Endothelial cell of umbilical vein (primary cell): ENCODE measurements around the gene USP47. TPM values are rescaled to one million over a fixed set of nuclear protein-coding genes. Genes with fewer than 3 reads are reported as not detected.

Experiments used
- BruUV-seq: library from RNA; stranded (reverse); fragments of 400-500 nt; replicated peaks from 2 replicates; lab custom pipeline; 2021; lab: Mats Ljungman, UMichigan
- CTCF ChIA-PET: fragments of 300-600, 350-600 bp; sonication (Branson Sonifier 250); formaldehyde crosslinking; loops from one replicate; lab custom pipeline; 2021; ENCODE audit warnings: antibody characterized with exemption, inconsistent platforms; lab: Charles Lee
- POLR2A ChIA-PET: fragments of 300-600, 350-600 bp; sonication (Branson Sonifier 250); formaldehyde crosslinking; loops from one replicate; lab custom pipeline; 2021; ENCODE audit warnings: antibody characterized with exemption, inconsistent platforms; lab: Charles Lee
- DNase-seq: peaks from one replicate; pipeline ENCODE4 v3.0.0-alpha.2; 2011; ENCODE audit warnings: low read depth, low spot score
- FAIRE-seq: peaks from 2 replicates; lab custom pipeline; 2011; peaks lifted over from hg19 to GRCh38; lab: Jason Lieb, UNC
- H2AFZ ChIP-seq: 2 replicates; pipeline ENCODE4 v1.6.0; 2012; ENCODE audit warnings: low read depth, low read length, control low read depth, inconsistent platforms
- H3K27ac ChIP-seq: 2 replicates; pipeline ENCODE4 v1.5.1; 2011; ENCODE audit warnings: low read depth, mild to moderate bottlenecking, control low read depth, low read length, moderate library complexity; ENCODE audit not compliant: insufficient read depth
- H3K27me3 ChIP-seq, 2 experiments: 2 replicates each; pipeline versions ENCODE4 v1.6.0 to v1.6.1; 2011; ENCODE audit warnings: low read length in 2 of 2, mixed read lengths in 1 of 2; ENCODE audit not compliant: control insufficient read depth in 2 of 2, insufficient read depth in 2 of 2
- H3K36me3 ChIP-seq, 2 experiments: 2 replicates in 1 of 2; 3 replicates in 1 of 2; pipeline ENCODE4 v1.5.1; 2011; ENCODE audit warnings: low read length in 2 of 2, mild to moderate bottlenecking in 1 of 2, moderate library complexity in 1 of 2; ENCODE audit not compliant: control insufficient read depth in 2 of 2, insufficient read depth in 2 of 2; ENCODE audit errors: extremely low read depth in 1 of 2
- H3K4me1 ChIP-seq: 3 replicates; pipeline ENCODE4 v1.5.1; 2011; ENCODE audit warnings: mild to moderate bottlenecking, low read length; ENCODE audit not compliant: control insufficient read depth, insufficient read depth; ENCODE audit errors: extremely low read depth
- H3K4me2 ChIP-seq: 2 replicates; pipeline ENCODE4 v1.6.1; 2011; ENCODE audit warnings: low read length, control low read depth, mixed read lengths; ENCODE audit not compliant: insufficient read depth
- H3K4me3 ChIP-seq, 3 experiments: fragments of 200-600 bp in 1 of 3; sonication (generic), shearing (Covaris generic) in 1 of 3; replicated peaks in 1 of 3; 2 replicates each; pipeline ENCODE4 v1.5.1; 2011 to 2016; ENCODE audit warnings: control low read depth in 3 of 3, low read length in 3 of 3, mild to moderate bottlenecking in 2 of 3, inconsistent platforms in 1 of 3, low read depth in 1 of 3, moderate library complexity in 1 of 3; ENCODE audit not compliant: insufficient read depth in 1 of 3
- H3K79me2 ChIP-seq: 2 replicates; pipeline ENCODE4 v1.6.0; 2012; ENCODE audit warnings: low read length, inconsistent platforms; ENCODE audit not compliant: control insufficient read depth, insufficient read depth
- H3K9ac ChIP-seq: replicated peaks from 2 replicates; pipeline ENCODE3; 2011; ENCODE audit warnings: low read length, control low read depth; ENCODE audit not compliant: insufficient read depth; ENCODE audit errors: extremely low read depth
- H3K9me1 ChIP-seq: replicated peaks from 3 replicates; pipeline ENCODE4 v1.6.0; 2011; ENCODE audit warnings: mild to moderate bottlenecking, low read length; ENCODE audit not compliant: control insufficient read depth, insufficient read depth; ENCODE audit errors: extremely low read depth
- H3K9me3 ChIP-seq: replicated peaks from 2 replicates; pipeline ENCODE4 v1.5.1; 2012; ENCODE audit warnings: low read length, inconsistent platforms; ENCODE audit not compliant: control insufficient read depth, insufficient read depth
- H4K20me1 ChIP-seq: replicated peaks from 2 replicates; pipeline ENCODE3; 2011; ENCODE audit warnings: mild to moderate bottlenecking, low read length; ENCODE audit not compliant: control insufficient read depth, insufficient read depth; ENCODE audit errors: extremely low read depth
- CTCF ChIP-seq, 2 donors: IDR thresholded peaks; 1 replicate in 1 of 2; 2 replicates in 1 of 2; pipeline ENCODE4 v1.5.1; 2011; ENCODE audit warnings: low read length in 2 of 2, mild to moderate bottlenecking in 2 of 2, moderate library complexity in 2 of 2, control low read depth in 1 of 2, inconsistent platforms in 1 of 2, low read depth in 1 of 2; ENCODE audit not compliant: insufficient read depth in 1 of 2; ENCODE audit errors: extremely low read depth in 1 of 2
- EZH2 ChIP-seq: IDR thresholded peaks from 2 replicates; pipeline ENCODE4 v1.6.1; 2012; ENCODE audit warnings: borderline replicate concordance, low read depth, mild to moderate bottlenecking, moderate library complexity, low read length, inconsistent platforms; ENCODE audit not compliant: severe bottlenecking
- FOS ChIP-seq: IDR thresholded peaks from 2 replicates; pipeline ENCODE4 v1.6.1; 2011; ENCODE audit warnings: mild to moderate bottlenecking, low read length, moderate library complexity, borderline replicate concordance; ENCODE audit not compliant: insufficient read depth
- GATA2 ChIP-seq: IDR thresholded peaks from 2 replicates; pipeline ENCODE4 v1.7.0; 2011; ENCODE audit warnings: low read depth, mild to moderate bottlenecking, moderate library complexity, mixed read lengths, low read length; ENCODE audit not compliant: insufficient read length, insufficient read depth
- JUN ChIP-seq: IDR thresholded peaks from 2 replicates; pipeline ENCODE4 v1.6.1; 2011; ENCODE audit warnings: borderline replicate concordance, low read depth; ENCODE audit not compliant: insufficient read length, insufficient read depth
- MAX ChIP-seq: IDR thresholded peaks from 2 replicates; pipeline ENCODE4 v1.6.1; 2011; ENCODE audit not compliant: insufficient read depth, insufficient read length
- MYC ChIP-seq: IDR thresholded peaks from one replicate; pipeline ENCODE4 v1.6.1; 2011; ENCODE audit warnings: mild to moderate bottlenecking, low read depth, low read length
- POLR2A ChIP-seq: IDR thresholded peaks from 2 replicates; pipeline ENCODE4 v1.6.1; 2012; ENCODE audit warnings: low read depth, mild to moderate bottlenecking, control low read depth, low read length
- POLR2AphosphoS5 ChIP-seq: IDR thresholded peaks from 2 replicates; pipeline ENCODE4 v1.6.1; 2012; ENCODE audit warnings: low read depth, mild to moderate bottlenecking, control low read depth, low read length, moderate library complexity; ENCODE audit not compliant: insufficient read depth
- dilution Hi-C: fragments of 300-500 bp; cut with MboI; formaldehyde crosslinking; loops from one replicate; pipeline ENCODE4 v1.15.0; 2019; ENCODE audit warnings: low sequenced_read_pairs; ENCODE audit not compliant: extremely low pct_ligation_motif_present
- intact Hi-C: fragments of 100-400 bp; cut with micrococcal nuclease; formaldehyde crosslinking; loops from one replicate; pipeline ENCODE4 v1.10.0; 2022
- polyA plus RNA-seq, 4 experiments: library from polyadenylated mRNA; depleted of rRNA in 3 of 4; stranded (reverse) in 3 of 4; unstranded in 1 of 4; fragments of >200 nt; gene quantifications; 2 replicates each; pipeline versions ENCODE4 v1.2.1 to v1.2.3, GENCODE V29; 2011 to 2012; ENCODE audit warnings: missing spikeins in 1 of 4
- total RNA-seq: library from RNA; stranded (reverse); gene quantifications from 2 replicates; pipeline ENCODE4 v1.2.3, GENCODE V29; 2021

The USP47 gene
- total and polyA plus RNA-seq, 2 donors (not counting 3 experiments of a cell fraction or from before 2014, with no cell fraction given) = 7.8 to 38.0 TPM

- dilution Hi-C loops = no loop called here
- no peaks in the 10 kb centered on the region for H3K9me1 ChIP-seq
- H3K4me3 ChIP-seq = peak overlapping the region; percentile 81 to 97 (median 86)
- FAIRE-seq = peak; percentile 59
- H3K9ac ChIP-seq = peak overlapping the region; percentile 96
- H3K4me2 ChIP-seq = peak overlapping the region; percentile 95
- no TSS peak for BruUV-seq
- no peaks in the 10 kb centered on the region for H3K9me3 ChIP-seq
- peak; percentile 84 for DNase-seq
- no peaks in the 10 kb centered on the region for H3K27me3 ChIP-seq
- CTCF ChIA-PET = interaction anchor here (0.6 to 3.0 kb wide), 13 partner anchors 10 to 1049 kb away, joined by 3 to 11 read pairs (median 3); no protein-coding TSS in a partner anchor
- intact Hi-C loops = loop anchor here (1.0 to 5.0 kb wide), 5 partner anchors 18 to 910 kb away; no protein-coding TSS in a partner anchor
- H3K4me1 ChIP-seq = peaks cover 22% of the 10 kb centered on the region
- POLR2A ChIA-PET = interaction anchor here (0.7 to 1.8 kb wide), 2 partner anchors 1034 to 1516 kb away, joined by 4 read pairs; partner anchors contain the start of gene EIF4G2
- H3K36me3 ChIP-seq = no peaks in the 10 kb centered on the region
- TF ChIP-seq FOS = no peak
- no peak for TF ChIP-seq MYC
- no peak for TF ChIP-seq MAX
- H3K27ac ChIP-seq = peak overlapping the region; percentile 95
- peak overlapping the region; percentile 88 for H2AFZ ChIP-seq
- peaks cover 56% of the 10 kb centered on the region for H3K79me2 ChIP-seq
- no peaks in the 10 kb centered on the region for H4K20me1 ChIP-seq
Measured at GRCh38 chr11:11842421-11843008, 743 bp downstream of the USP47 start.

- intact Hi-C loops = loop anchor here (2.0 to 5.0 kb wide), 4 partner anchors 18 to 911 kb away; no protein-coding TSS in a partner anchor
- FAIRE-seq = no peak
- H4K20me1 ChIP-seq = no peaks in the 10 kb centered on the region
Measured at GRCh38 chr11:11843211-11843621, 1.4 kb downstream of the USP47 start.

More at GRCh38 chr11:11843211-11843621, 1.4 kb downstream of the USP47 start:
- peak overlapping the region; percentile 96 for H3K9ac ChIP-seq
- H3K4me3 ChIP-seq = peak overlapping the region; percentile 81 to 97 (median 86)
- H3K4me1 ChIP-seq = peaks cover 22% of the 10 kb centered on the region
- no peaks in the 10 kb centered on the region for H3K9me1 ChIP-seq
- H3K27ac ChIP-seq = peak overlapping the region; percentile 95
- ChIA-PET POLR2A (interaction anchor here (1.8 kb wide), 1 partner anchor 1034 kb away, joined by 4 read pairs; the partner anchor contains the start of gene EIF4G2), CTCF (interaction anchor here (0.7 to 3.0 kb wide), 11 partner anchors 9 to 1050 kb away, joined by 3 to 11 read pairs (median 3); no protein-coding TSS in a partner anchor)
- TF ChIP-seq FOS (no peak), POLR2A (no peak), POLR2AphosphoS5 (no peak), EZH2 (no peak), MAX (no peak), JUN (no peak), CTCF (IDR thresholded peaks at IDR 0.05; ENCODE audit: extremely low read depth in 1 of 2, insufficient read depth in 1 of 2, low read depth in 1 of 2, low read length in 2 of 2) (no peak), GATA2 (no peak), MYC (no peak)
- H3K79me2 ChIP-seq = peaks cover 63% of the 10 kb centered on the region
- TSS peak; percentile 38 for BruUV-seq
- DNase-seq = peak; percentile 77
- H3K9me3 ChIP-seq = no peaks in the 10 kb centered on the region
- dilution Hi-C loops = no loop called here
- H3K4me2 ChIP-seq = peak overlapping the region; percentile 95
- no peaks in the 10 kb centered on the region for H3K27me3 ChIP-seq
- H3K36me3 ChIP-seq = no peaks in the 10 kb centered on the region
- H2AFZ ChIP-seq = no peak overlapping the region
